HG02885 (cell line): ENCODE data around the gene SLC25A25.

Source experiments
- ATAC-seq: cut with Tn5 transposase; IDR thresholded peaks from one replicate; pipeline ENCODE4 v1.9.1; 2021; ENCODE audit warnings: mild to moderate bottlenecking; ENCODE audit not compliant: unreplicated experiment, poor library complexity

SLC25A25 gene

DNA sequence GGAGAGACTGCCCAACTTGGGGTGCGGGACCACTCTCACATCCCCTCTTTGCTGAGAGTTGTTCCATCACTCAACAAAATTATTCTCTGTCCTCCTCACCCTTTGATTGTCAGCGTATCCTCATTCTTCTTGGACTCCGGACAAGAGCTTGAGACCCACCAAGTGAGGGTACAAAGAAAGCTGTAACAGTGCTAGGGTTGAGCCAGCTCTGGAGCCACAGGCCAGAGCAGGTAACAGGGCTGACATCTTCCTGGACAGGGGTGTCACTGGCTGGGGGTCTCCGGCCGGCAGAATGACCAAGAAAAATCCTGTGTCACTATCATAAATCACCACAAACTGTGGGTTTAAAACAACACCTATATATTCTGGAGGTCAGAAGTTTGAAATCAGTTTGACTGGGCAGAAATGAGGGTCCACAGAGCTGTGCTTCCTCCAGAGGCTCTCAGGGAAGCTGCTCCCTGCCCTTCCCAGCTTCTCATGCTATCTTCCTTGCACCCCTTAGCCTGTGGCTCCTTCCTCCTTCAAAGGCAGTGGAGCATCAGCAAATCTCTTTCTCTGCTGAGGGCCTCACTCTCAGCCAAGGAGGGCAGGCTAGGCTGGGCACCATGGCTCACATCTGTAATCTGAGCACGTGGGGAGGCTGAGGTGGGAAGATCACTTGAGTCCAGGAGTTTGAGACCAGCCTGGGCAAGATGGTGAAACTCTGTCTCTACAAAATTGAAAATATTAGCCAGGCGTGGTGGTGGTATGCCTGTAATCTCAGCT is 87.9 kb downstream of the SLC25A25 start:
- ATAC-seq: no peak
